ENCODE results near the gene BOLA3.

Gene BOLA3

GRCh38 chr2:74096052-74096451 is 51.7 kb downstream of the BOLA3 start:
- POLR2A ChIA-PET: no interaction called here
- DNase-seq (ENCODE audit: extremely low spot score): no peak
- TF ChIP-seq CTCF (IDR thresholded peaks at IDR 0.05; ENCODE audit: control extremely low read depth, extremely low read depth, low read depth, missing control alignments): no peak
- CTCF ChIA-PET: no interaction called here

- no peak for TF ChIP-seq CTCF (IDR thresholded peaks at IDR 0.05; ENCODE audit: control extremely low read depth, extremely low read depth, low read depth, missing control alignments)
- CTCF ChIA-PET: interaction anchor here (0.7 kb wide), 1 partner anchor 52 kb away, joined by 3 read pairs; the partner anchor contains the start of gene BOLA3
- DNase-seq (ENCODE audit: extremely low spot score): no peak
- POLR2A ChIA-PET: no interaction called here
These were observed 52.1 kb downstream of the BOLA3 start for GRCh38 chr2:74095632-74096031.

GRCh38 chr2:74094291-74094690 is 53.4 kb downstream of the BOLA3 start:
- no peak for DNase-seq (ENCODE audit: extremely low spot score)
- CTCF ChIA-PET: no interaction called here
- TF ChIP-seq CTCF (IDR thresholded peaks at IDR 0.05; ENCODE audit: control extremely low read depth, extremely low read depth, low read depth, missing control alignments): no peak
- POLR2A ChIA-PET: no interaction called here

- no peak for TF ChIP-seq CTCF (IDR thresholded peaks at IDR 0.05; ENCODE audit: control extremely low read depth, extremely low read depth, low read depth, missing control alignments)
- ChIA-PET CTCF (no interaction called here), POLR2A (no interaction called here)
- no peak for DNase-seq (ENCODE audit: extremely low spot score)
These were observed 53.9 kb downstream of the BOLA3 start for GRCh38 chr2:74093840-74094239.

GRCh38 chr2:74093426-74093825 is 54.3 kb downstream of the BOLA3 start:
- CTCF ChIA-PET: no interaction called here
- no peak for TF ChIP-seq CTCF (IDR thresholded peaks at IDR 0.05; ENCODE audit: control extremely low read depth, extremely low read depth, low read depth, missing control alignments)
- POLR2A ChIA-PET: no interaction called here
- DNase-seq (ENCODE audit: extremely low spot score): no peak

- POLR2A ChIA-PET: no interaction called here
- TF ChIP-seq CTCF (IDR thresholded peaks at IDR 0.05; ENCODE audit: control extremely low read depth, extremely low read depth, low read depth, missing control alignments): no peak
These were observed 55.4 kb downstream of the BOLA3 start for GRCh38 chr2:74092275-74092674.

GRCh38 chr2:74091391-74091790 is 56.3 kb downstream of the BOLA3 start:
- ChIA-PET POLR2A (no interaction called here), CTCF (interaction anchor here (1.2 kb wide), 1 partner anchor 13 kb away, joined by 4 read pairs; no protein-coding TSS in a partner anchor)
- TF ChIP-seq CTCF (IDR thresholded peaks at IDR 0.05; ENCODE audit: control extremely low read depth, extremely low read depth, low read depth, missing control alignments): no peak
- DNase-seq (ENCODE audit: extremely low spot score): no peak

More at GRCh38 chr2:74092275-74092674, 55.4 kb downstream of the BOLA3 start:
- DNase-seq (ENCODE audit: extremely low spot score): no peak
- CTCF ChIA-PET: interaction anchor here (1.2 kb wide), 1 partner anchor 12 kb away, joined by 4 read pairs; no protein-coding TSS in a partner anchor
